Effector memory CD8-positive, alpha-beta T cell (primary cell): ENCODE data around the gene MAGEC3.

Experiments
- ATAC-seq: fragments of 150-1000 bp; cut with Tn5 transposase; replicated peaks from 2 replicates; pipeline ENCODE4 v1.10.0; 2021; ENCODE audit warnings: mild to moderate bottlenecking, moderate library complexity
- DNase-seq, 3 experiments: peaks; one replicate each; pipeline ENCODE4 v3.0.0; 2021
- H3K27ac Mint-ChIP-seq, 2 donors: one replicate each; pipeline ENCODE4 v1.8.0; 2022; ENCODE audit warnings: mild to moderate bottlenecking in 2 of 2, mixed read lengths in 2 of 2, moderate library complexity in 2 of 2
- H3K27me3 Mint-ChIP-seq, 2 donors: one replicate each; pipeline ENCODE4 v1.8.0; 2022; ENCODE audit warnings: mixed read lengths in 2 of 2
- H3K36me3 Mint-ChIP-seq: one replicate; pipeline ENCODE4 v1.8.0; 2022; ENCODE audit warnings: mild to moderate bottlenecking, moderate library complexity, mixed read lengths; ENCODE audit not compliant: insufficient read depth
- H3K4me1 Mint-ChIP-seq, 2 donors: one replicate each; pipeline ENCODE4 v1.8.0; 2022; ENCODE audit warnings: low read depth in 2 of 2, mixed read lengths in 2 of 2
- H3K4me3 Mint-ChIP-seq, 2 donors: one replicate each; pipeline ENCODE4 v1.8.0; 2022; ENCODE audit warnings: mild to moderate bottlenecking in 2 of 2, mixed read lengths in 2 of 2, moderate library complexity in 2 of 2
- H3K9me3 Mint-ChIP-seq, 2 donors: one replicate each; pipeline ENCODE4 v1.8.0; 2022; ENCODE audit warnings: mixed read lengths in 2 of 2

Gene MAGEC3

DNA sequence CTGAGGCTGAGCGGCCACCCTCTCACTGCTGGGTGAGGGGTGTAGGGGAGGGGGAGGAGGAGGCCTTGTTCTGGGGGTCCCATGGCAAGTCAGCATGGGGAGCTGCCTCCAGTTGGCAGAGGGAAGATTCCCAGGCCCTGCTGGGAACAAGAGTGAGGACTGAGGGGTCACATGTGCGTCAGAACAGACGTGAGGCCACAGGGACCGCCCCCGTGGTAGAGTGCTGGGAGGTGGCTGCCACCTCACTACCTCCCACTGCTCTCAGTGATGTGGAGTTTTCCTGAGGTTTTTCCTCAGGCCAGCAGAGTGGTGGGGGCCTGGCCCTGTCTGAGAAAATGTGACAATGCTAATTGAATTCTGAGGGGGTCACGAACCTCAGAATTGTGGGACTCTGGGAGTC lies 66.1 kb downstream of the MAGEC3 start:
- H3K4me3 Mint-ChIP-seq: no peak overlapping the region
- no peaks in the 10 kb centered on the region for H3K4me1 Mint-ChIP-seq
- H3K27ac Mint-ChIP-seq: no peak overlapping the region
- DNase-seq (no peak), ATAC-seq (no peak)
- no peaks in the 10 kb centered on the region for H3K27me3 Mint-ChIP-seq
- peaks cover 2 to 26% of the 10 kb centered on the region in 2 donors for H3K9me3 Mint-ChIP-seq
- no peaks in the 10 kb centered on the region for H3K36me3 Mint-ChIP-seq

DNA sequence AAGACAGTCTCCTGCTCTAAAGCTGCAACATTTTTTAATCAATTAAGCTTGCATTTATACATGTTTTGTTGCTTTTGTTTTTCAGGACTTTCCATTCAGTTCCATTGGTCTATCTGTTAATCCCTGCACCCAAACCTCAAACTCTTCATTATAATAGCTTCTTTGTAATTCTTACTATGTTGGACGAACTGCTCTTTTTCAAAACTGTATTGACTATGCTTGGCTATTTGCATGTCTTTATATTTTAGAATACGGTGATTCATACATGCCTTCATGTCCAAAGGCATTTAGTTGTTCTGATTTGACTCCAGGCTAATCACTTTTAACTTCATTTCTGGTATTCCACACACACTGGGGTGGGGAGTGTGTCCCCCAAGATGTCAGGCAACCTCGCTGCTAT lies 79.7 kb downstream of the MAGEC3 start:
- H3K36me3 Mint-ChIP-seq: no peaks in the 10 kb centered on the region
- ATAC-seq: no peak
- no peak for DNase-seq
- H3K4me1 Mint-ChIP-seq: no peaks in the 10 kb centered on the region
- no peaks in the 10 kb centered on the region for H3K27me3 Mint-ChIP-seq
- H3K4me3 Mint-ChIP-seq: no peak overlapping the region
- H3K27ac Mint-ChIP-seq: no peak overlapping the region
- H3K9me3 Mint-ChIP-seq: no peaks in the 10 kb centered on the region

DNA sequence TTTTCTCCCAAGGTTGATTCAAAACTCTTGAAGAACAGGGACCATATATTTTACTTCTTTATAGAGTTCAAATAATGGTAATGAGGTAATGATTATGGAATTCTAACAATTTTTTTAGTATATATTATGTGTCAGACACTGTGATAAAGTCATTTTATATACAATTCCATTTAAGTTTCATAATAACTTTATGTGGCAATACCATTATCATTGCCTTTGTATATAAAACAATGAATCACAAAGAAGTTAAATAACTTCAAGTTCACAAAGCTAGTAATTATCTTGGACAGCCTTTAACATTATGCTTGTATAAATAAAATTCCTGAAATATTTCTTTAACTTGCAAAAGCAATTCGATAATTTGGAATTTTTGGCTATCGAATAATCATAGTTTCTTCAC lies 86.2 kb downstream of the MAGEC3 start:
- H3K27me3 Mint-ChIP-seq: no peaks in the 10 kb centered on the region
- H3K36me3 Mint-ChIP-seq: no peaks in the 10 kb centered on the region
- DNase-seq: no peak
- no peak overlapping the region for H3K27ac Mint-ChIP-seq
- H3K4me3 Mint-ChIP-seq: no peak overlapping the region
- peaks cover 0 to 14% of the 10 kb centered on the region in 2 donors for H3K9me3 Mint-ChIP-seq
- H3K4me1 Mint-ChIP-seq: no peaks in the 10 kb centered on the region
- no peak for ATAC-seq

DNA sequence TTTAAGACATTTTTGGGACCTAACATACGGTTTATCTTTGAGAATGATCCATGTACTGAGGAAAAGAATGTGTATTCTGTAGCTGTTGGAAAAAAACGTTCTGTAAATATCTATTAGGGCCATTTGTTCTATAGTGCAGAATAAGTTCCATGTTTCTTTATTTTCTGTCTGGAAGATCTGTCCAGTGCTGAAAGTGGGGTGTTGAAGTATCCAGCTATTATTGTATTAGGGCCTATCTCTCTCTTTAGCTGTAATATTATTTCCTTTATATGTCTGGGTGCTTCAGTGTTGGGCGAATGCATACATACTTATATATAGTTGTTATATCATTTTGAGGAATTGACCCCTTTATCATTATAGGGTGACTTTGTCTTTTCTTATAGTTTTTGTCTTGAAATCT lies 90.3 kb downstream of the MAGEC3 start:
- no peak overlapping the region for H3K27ac Mint-ChIP-seq
- H3K9me3 Mint-ChIP-seq: peaks cover 2 to 9% of the 10 kb centered on the region in 2 donors
- H3K36me3 Mint-ChIP-seq: no peaks in the 10 kb centered on the region
- no peak for ATAC-seq
- H3K27me3 Mint-ChIP-seq: no peaks in the 10 kb centered on the region
- H3K4me3 Mint-ChIP-seq: no peak overlapping the region
- no peak for DNase-seq
- no peaks in the 10 kb centered on the region for H3K4me1 Mint-ChIP-seq

DNA sequence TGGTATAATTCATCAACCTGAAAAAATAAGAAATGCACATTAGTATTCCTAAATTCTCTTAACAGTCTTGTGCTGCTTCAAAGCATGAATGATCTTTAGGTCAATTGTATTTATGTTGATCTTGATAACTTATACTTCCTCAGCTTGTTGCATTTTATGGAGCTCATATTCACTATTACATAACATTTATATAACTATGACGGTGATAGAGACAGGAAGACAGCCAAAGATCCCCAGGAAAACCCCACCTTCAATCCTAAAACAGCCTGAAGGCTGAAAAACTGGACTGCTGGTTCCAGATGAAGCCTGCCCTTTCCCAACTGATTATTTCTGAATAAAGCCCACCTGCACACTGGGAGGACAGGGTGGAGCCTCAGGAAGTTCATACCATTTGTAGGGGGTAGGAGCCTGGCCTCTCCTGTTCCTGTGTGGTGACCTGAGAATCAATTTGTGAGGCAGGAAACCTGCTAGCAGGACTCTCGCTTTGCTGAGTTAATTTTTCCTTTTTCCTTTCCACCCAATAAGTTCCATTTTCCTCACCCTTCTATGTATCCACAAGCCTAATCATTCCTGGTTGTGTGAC lies 96.0 kb downstream of the MAGEC3 start:
- H3K9me3 Mint-ChIP-seq: peaks cover 0 to 2% of the 10 kb centered on the region in 2 donors
- no peaks in the 10 kb centered on the region for H3K4me1 Mint-ChIP-seq
- no peak for ATAC-seq
- H3K27ac Mint-ChIP-seq: no peak overlapping the region
- H3K27me3 Mint-ChIP-seq: no peaks in the 10 kb centered on the region
- no peak overlapping the region for H3K4me3 Mint-ChIP-seq
- no peak for DNase-seq
- H3K36me3 Mint-ChIP-seq: no peaks in the 10 kb centered on the region

DNA sequence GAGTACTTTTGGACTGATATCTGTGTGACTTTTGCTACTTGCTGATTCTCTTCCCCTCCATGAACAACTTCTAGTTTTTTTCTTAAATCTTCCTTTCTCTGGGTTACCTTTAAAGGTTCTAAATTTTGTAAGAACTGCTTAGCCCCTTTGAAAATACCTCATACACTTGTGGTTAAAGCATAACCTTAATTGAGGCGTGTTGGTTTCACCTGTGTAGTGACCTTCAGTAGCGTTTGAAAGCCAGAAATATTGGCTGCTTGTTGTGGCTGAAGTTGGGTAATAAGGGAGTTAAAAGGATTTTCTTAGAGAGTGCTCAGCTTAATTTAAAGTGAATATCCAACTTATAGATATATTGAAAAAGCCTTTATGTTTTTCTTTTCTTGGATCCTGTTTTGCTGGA lies 97.5 kb downstream of the MAGEC3 start:
- H3K27me3 Mint-ChIP-seq: no peaks in the 10 kb centered on the region
- no peaks in the 10 kb centered on the region for H3K4me1 Mint-ChIP-seq
- no peak for ATAC-seq
- no peaks in the 10 kb centered on the region for H3K36me3 Mint-ChIP-seq
- no peaks in the 10 kb centered on the region for H3K9me3 Mint-ChIP-seq
- DNase-seq: no peak
- no peak overlapping the region for H3K27ac Mint-ChIP-seq
- no peak overlapping the region for H3K4me3 Mint-ChIP-seq

DNA sequence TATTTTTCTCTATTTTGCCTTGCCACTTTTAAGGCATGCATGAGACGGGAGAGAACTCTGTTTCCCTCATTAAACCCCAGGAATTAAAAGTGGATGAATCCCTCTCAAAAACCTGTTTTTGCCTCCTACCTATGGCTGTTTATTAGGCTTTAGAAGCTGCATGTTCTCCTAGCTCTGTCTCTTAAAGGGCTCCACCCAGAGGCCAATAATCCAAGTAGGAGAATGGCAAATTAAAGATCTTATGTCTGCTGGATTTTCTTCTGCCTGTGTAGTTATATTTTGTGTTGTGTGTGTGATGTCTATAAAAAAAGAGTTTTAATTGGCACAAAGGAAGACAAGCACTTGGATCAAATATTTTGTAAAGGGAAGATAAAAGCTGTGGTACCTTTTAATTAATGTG lies 98.0 kb downstream of the MAGEC3 start:
- DNase-seq (no peak), ATAC-seq (no peak)
- H3K4me1 Mint-ChIP-seq: no peaks in the 10 kb centered on the region
- H3K9me3 Mint-ChIP-seq: no peaks in the 10 kb centered on the region
- H3K36me3 Mint-ChIP-seq: no peaks in the 10 kb centered on the region
- no peak overlapping the region for H3K4me3 Mint-ChIP-seq
- H3K27me3 Mint-ChIP-seq: no peaks in the 10 kb centered on the region
- H3K27ac Mint-ChIP-seq: no peak overlapping the region

DNA sequence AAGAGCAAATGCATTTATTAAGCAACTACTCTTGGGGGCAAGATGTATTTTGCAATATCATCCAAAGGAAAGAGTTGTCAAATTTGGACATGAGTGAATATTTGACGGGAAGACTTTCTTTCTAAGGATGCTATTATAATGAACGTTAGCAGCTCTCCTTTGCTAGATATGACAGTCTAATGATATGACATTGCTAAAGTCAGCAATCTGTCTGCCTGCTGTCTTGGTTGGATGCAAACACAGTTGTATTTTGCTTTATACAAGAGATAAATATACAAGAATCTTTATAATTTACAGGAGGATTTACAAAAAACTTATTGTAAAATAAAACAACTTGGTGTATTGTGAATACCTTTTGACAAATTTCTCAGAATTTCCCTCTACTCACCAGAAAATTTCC lies 103.1 kb downstream of the MAGEC3 start:
- H3K27ac Mint-ChIP-seq: no peak overlapping the region

DNA sequence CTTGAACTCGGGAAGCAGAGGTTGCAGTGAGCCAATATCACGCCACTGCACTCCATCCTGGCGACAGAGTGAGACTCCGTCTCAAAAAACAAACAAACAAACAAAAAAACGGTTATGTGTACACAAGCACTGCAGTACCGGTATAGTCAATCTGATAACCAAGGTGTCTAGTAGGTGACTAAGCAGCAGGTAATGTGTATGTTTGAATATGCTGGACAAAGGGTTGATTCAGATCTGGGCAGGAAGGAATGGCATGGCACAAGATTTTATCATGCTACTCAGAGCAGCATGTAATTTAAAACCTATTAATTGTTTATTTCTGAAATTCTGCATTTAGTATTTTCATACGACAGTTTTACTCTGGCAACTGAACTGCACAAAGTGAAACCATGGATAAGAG lies 107.3 kb downstream of the MAGEC3 start:
- peaks cover 0 to 2% of the 10 kb centered on the region in 2 donors for H3K9me3 Mint-ChIP-seq
- no peaks in the 10 kb centered on the region for H3K27me3 Mint-ChIP-seq
- DNase-seq: no peak

More for the DNA sequence above, 103.1 kb downstream of the MAGEC3 start:
- H3K9me3 Mint-ChIP-seq: peaks cover 0 to 2% of the 10 kb centered on the region in 2 donors
- H3K36me3 Mint-ChIP-seq: no peaks in the 10 kb centered on the region
- ATAC-seq: no peak
- H3K27me3 Mint-ChIP-seq: no peaks in the 10 kb centered on the region
- H3K4me3 Mint-ChIP-seq: no peak overlapping the region
- DNase-seq: no peak
- no peaks in the 10 kb centered on the region for H3K4me1 Mint-ChIP-seq

DNA sequence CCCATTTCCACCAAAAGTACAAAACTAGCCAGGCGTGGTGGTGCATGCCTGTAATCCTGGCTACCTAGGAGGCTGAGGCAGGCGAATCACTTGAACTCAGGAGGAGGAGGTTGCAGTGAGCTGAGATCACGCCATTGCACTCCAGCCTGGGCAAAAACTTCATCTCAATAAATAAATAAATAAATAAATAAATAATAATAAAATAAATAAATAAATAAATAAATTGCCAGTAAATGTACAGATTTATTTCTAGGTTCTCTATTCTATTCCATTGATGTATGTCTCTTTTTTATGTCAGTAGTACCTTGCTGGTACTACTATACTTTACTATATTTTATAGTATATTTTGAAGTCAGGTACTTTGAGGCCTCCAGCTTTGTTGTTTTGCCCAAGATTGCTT lies 109.2 kb downstream of the MAGEC3 start:
- H3K27ac Mint-ChIP-seq: no peak overlapping the region
- H3K36me3 Mint-ChIP-seq: no peaks in the 10 kb centered on the region
- peaks cover 0 to 2% of the 10 kb centered on the region in 2 donors for H3K9me3 Mint-ChIP-seq
- H3K4me1 Mint-ChIP-seq: no peaks in the 10 kb centered on the region
- DNase-seq: no peak
- no peak for ATAC-seq
- no peak overlapping the region for H3K4me3 Mint-ChIP-seq
- H3K27me3 Mint-ChIP-seq: no peaks in the 10 kb centered on the region

More for the DNA sequence above, 107.3 kb downstream of the MAGEC3 start:
- Mint-ChIP-seq H3K27ac (no peak overlapping the region), H3K36me3 (no peaks in the 10 kb centered on the region), H3K4me3 (no peak overlapping the region), H3K4me1 (no peaks in the 10 kb centered on the region)
- no peak for ATAC-seq
